Prostate gland (tissue), 2 donors: ENCODE measurements around the gene RHBDL1.

ENCODE experiments used
- CTCF ChIP-seq, 4 experiments: fragments of 200-600 bp in 2 of 4; fragments of 450-650 bp in 2 of 4; sonication (generic) in 2 of 4; IDR thresholded peaks; 1 replicate in 3 of 4; 2 replicates in 1 of 4; pipeline ENCODE4 v1.5.1; 2016 to 2019; ENCODE audit warnings: antibody characterized with exemption in 4 of 4, mild to moderate bottlenecking in 2 of 4, moderate library complexity in 2 of 4
- POLR2A ChIP-seq: fragments of 450-650 bp; IDR thresholded peaks from one replicate; pipeline ENCODE4 v1.6.1; 2016; ENCODE audit warnings: antibody characterized with exemption, mild to moderate bottlenecking
- POLR2AphosphoS5 ChIP-seq: sonication (generic); formaldehyde crosslinking; IDR thresholded peaks from one replicate; pipeline ENCODE4 v1.6.1; 2017; ENCODE audit warnings: antibody characterized with exemption

- TF ChIP-seq CTCF (IDR thresholded peaks at IDR 0.05) (no peak), POLR2AphosphoS5 (no peak), POLR2A (no peak)
These were observed 2.1 kb downstream of the RHBDL1 start for GRCh38 chr16:677316-678190.
